NOMO-1 treated with dmso at 0.1 percent for 144 hours (cell line): Measurements from ENCODE around the gene DOCK1.

Experiments
- DNase-seq: peaks from one replicate; lab custom pipeline; 2025; ENCODE audit not compliant: unreplicated experiment; lab: John Stamatoyannopoulos, UW

The DOCK1 gene

DNA sequence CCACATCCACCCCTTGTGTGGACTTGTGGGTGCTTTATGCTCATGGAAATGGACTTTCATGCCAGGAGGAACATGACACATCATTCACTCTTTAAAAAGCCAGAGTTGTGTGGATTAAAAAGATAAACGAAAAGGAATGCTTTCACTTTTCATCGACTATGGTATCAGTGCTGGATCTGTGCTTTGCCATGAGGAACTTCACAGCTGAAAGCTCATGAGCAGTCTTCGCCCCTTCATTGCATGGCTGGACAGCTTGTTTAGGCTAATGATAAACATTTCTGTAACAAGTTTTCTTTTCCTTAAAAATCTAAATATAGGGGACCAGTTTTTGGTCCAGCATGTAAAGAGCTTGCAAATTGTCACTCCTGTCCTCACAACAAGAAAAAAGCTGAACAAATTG is 470.2 kb downstream of the DOCK1 start:
- DNase-seq, result no peak

DNA sequence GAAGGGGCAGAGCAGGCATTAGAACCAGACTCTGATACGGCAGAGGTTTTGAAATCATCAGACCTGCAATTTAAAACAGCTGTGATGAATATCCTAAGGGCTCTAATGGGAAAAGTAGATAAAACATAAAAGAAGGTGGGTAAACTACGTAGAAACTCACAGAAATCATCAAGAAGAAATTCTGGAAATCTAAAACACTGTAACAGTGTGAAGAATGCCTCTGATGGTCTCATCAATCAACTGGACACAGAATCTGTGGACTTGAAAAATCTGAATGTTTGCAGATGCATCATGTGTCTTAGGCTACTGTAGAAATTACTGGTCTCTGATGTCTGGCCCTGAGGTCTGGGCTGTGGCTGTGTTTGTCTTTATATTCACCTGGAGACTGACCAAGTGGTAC is 470.8 kb downstream of the DOCK1 start:
- no peak for DNase-seq

DNA sequence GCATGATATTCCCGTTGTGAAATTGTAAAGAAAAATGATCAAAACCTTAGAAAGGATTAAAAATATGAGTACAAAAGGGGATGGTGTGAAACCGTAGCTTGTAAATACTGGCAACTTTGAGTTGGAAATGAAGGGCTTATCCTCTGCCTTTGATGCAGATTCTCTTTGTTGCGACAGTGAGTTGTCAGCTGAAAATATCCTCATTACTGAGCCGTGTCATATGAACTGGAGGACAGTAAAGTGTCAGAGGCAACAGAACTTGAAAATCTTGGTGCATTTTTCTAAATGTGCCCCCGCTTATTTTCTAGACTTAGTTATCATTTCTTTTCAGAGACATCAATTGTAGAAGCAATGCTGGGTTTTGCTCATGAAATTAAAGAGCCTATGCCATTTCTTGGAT is 473.4 kb downstream of the DOCK1 start:
- no peak for DNase-seq

DNA sequence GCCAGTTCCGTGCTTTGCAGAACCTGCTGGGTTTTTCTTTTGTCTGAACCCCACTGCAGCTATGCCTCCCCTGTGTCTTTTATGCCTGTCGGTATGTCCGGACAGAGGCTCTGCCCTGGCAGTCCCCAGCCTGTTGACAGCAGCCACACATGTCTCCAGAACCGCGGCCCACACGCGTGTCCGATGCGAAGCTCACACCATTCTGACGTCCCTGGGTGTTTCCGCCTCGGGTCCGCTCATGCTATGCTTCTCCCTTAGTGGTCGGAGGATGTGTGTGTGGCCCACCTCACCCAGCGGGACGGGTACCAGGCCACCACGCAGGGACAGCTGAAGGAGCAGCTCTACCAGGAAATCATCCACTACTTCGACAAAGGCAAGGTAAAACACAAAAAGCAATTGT is 479.3 kb downstream of the DOCK1 start:
- DNase-seq, result no peak

DNA sequence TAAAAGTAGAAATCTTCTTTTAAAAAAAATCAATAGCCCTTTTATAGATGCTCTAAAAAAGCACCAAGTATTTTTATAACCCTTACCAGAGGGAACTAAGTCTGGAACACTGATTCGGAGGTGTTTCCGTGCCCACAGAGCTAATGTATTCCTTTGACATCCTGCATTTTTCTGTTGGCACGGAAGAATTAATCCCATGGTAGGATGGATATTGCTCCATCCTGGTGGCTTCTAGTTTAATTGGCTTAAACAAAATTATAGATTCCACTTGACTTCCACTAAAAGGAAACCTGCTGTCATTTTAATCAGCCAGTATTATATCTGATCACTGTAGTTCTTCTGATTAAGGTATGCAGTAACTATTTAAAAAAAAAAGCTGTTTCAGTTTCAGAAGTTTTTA is 479.8 kb downstream of the DOCK1 start:
- DNase-seq, result no peak

DNA sequence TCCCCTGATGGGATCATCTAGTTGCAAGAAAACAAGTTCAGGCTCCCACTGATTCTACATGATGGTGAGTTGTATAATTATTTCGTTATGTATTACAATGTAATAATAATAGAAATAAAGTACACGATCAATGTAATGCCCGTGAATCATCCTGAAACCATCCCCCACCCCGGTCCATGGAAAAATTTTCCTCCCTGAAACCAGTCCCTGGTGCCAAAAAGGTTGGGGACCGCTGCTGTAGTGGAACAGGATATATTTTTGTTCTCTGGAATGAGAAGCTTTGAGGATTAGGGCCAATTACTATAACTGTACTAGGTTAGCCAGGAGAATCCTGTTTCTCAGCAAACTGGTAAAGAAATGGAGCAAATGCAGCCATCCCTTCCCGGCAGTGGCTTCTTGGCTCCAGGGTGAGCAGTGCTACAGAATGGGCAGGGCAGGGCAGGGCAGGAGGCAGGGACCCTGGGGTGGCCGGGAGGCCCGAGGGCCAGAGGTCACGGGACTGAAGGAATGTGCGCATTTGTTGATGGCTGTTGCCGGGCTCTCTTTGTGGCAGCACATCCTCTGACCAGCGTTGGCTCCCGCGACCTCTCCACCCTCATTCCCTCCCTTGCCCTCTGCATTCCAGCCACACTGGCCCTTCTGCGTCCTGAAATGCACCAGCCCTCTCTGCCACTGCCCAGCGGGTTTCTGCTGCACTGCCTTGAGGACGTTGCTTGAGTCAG is 481.5 kb downstream of the DOCK1 start:
- DNase-seq, result no peak

DNA sequence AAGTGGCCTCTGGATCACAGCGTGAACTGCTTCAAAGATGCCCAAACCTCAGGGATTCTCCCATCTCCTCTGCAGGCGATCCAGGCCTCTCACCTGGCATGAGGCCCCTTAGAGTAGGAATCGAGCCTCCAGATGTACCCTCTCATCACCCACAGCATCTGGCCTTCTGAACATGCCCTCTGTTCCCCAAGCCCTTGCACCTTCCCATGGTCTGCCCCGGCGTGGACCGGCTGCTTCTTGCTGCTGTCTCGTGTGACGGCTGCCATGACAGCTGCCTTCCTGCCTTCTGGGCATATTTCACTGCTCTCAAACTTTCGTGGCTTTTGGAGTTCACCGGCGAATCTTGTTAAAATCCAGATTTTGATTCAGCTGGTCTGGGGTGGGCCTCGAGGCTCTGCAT is 486.6 kb downstream of the DOCK1 start:
- no peak for DNase-seq

DNA sequence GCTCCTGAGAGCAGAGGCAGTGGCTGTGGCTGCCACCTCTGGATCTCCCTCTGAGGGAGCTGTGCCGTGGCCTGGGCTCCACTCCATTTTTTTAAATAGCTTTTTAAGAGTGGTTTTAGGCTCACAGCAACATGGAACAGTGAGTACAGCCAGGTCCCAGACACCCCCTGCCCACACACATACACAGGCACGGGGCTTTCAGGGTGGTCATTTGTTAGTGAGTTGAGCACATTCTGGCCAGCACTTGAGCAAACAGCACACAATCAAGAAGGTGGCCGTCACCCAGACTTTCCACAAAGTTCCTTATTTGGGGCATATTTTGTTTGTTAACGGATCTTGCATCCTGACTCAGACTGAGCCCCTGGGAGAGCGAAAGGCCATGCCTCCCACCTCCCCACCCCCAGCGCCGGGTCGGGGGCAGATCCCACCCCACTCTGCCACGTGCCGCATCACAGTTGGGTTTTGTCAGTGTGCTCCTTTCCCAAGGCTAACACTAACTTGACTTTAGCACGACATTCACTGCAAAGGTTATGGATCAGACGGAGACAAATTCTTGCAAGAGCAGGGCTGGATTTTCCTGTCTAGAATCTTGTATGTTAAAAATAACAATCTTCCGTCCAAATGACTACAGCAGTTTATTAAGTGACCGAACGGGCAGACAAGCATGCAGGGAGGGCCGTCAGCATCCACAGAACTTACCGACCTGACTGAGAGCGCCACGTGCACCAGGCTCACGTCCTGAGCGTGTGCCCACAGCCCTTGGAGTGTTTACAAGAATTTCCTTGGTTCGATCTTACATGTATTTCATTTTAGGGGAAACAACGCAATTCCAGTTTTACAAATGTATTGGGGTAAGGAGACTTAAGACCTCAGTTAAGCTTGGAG is 487.4 kb downstream of the DOCK1 start:
- DNase-seq, result no peak

DNA sequence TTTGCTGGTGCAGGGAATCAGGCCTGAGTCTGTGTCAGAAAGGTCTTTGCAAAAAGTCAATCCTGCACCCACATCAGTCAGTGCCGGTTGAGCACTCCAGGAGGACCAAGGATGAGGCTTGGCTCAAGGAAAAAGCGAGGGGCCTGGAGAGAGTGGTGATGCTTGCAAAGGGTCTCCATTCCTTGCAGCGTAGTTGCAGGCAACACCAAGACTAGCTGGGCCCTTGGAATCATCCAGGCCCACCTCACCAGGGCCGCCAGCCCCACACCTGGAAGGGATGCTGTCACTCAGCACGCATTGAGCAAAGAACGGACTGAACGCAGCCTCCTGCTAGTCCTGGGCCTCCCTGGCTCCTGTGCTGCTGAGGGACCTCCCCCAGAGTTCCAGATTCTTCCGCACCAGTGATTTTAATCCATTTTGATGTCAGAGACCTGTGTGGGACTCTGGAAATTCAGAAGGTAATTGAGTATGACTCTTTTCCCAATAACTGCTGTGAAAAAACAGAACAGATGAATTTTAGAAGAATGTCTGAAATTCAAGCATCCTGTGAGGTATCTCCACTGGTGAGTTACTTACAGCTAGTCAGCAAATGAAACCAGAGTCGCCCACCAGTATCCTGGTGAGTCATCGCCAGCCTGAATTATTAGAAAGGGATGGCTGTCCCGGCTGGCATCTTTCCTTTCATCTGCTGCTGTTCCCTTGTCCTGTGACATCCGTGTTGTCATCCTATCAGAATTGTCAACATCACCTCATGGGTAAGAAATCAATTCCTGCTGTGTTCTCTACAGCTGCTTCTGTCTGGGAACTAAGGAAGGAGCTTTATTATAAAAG is 493.1 kb downstream of the DOCK1 start:
- DNase-seq, result no peak

DNA sequence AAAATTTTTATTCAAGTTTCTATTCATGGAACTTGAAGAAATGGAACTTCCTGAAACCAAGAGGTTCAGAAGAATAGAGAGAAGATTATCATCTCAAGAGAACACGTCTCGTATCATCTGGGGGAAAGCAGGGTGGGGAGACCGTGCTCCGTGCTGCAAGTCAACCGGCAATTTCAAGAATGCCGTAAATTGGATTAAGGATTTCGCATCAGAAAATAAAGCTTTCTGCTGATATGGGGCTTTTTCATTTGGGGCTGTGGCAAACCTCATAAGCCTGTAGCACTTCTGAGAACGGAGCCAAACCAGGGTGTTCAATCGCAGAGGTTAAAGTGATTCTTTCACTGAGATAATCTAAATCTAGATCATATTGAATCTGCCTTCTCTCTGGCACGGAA is 493.7 kb downstream of the DOCK1 start:
- DNase-seq, result no peak

DNA sequence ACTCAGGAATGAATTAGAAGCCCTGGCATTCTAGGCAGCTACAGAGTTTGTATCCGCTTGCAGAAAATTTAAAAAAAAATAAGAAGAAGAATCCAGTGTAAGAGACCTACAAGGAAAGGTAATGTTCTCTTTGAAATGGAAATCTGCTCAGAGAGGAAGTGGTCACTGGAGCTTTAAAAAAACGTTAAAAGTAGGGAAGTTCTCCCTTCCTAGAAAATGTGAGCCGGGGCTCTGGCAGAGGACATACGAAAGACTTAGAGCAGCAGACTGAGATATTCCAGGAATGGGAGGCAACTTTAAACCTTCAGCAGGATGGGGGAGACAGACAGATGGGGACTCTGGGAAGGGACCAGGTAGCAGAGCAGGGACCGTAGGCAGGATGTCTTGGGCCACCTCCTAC is 494.4 kb downstream of the DOCK1 start:
- DNase-seq, result no peak

DNA sequence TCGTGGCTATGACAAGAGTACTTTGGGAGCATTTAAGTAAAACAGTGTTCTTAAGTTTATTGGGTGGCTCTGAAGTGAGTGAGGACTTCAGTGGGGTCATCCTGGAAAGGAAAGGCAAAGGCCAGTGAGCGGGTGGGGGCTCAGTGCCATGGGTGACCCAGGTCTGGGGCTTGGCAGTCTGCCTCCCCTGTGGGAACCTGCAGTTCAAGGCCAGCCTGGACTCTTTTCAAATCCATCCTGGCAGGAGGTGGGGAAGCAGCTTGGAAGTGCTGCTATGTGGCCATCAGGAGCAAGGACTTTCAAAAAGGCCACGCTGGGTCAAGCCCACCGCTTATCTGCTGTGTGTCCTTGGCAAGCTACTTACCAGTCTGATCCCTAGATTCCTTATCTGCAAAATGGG is 495.0 kb downstream of the DOCK1 start:
- no peak for DNase-seq

DNA sequence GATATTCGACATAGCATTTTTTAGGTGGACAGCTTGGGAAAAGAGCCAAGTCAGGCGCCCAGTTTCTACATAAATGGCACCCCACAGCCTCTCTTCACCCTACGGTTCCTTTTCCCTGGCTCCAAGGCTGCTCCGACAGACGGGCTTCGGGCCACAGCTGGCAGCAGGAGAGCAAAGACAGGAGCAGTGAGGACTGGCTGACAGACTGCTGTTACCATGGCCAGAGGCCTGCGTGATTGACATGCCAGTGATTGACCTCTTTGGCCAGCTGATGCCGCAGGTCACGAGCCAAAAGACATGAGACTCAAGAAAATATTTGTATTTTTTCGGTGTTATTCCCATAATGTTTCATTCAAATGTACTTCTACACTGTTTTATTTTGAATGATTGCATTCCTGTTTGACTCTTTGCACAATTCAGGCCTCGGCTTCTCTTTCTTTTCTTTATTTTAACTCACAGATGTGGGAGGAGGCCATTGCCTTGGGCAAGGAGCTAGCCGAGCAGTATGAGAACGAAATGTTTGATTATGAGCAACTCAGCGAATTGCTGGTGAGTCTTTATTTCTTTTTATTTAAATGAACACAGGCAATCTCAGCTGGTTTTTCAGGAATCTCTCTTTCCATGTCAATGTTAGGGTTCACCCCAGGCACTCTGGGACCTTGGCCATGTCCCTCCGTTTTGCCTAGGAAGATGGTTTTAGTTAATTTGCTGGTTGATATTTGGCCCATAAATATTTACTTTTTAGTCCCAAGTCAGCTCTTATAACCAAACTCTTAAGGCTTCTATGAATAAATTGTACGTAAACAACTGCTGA is 497.6 kb downstream of the DOCK1 start:
- DNase-seq, result no peak

DNA sequence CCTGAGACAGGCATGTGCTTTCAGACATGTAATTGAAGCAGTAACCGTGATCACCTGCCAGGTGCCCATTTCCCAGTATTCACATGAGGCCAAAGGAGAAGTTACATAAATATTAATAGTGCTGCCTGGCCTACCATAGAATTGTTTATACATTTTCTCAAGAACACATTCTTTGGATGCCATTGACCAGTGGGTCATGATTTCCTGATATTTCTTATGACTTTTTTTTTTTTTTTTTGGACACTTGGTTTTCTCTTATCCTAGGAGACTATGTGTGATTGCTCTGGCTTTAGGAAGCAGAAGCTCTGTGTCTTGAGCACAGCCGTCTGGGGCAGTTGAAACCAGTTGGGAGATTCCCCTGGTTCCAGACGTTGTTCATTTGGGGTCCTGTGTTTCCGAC is 500.0 kb downstream of the DOCK1 start:
- no peak for DNase-seq

DNA sequence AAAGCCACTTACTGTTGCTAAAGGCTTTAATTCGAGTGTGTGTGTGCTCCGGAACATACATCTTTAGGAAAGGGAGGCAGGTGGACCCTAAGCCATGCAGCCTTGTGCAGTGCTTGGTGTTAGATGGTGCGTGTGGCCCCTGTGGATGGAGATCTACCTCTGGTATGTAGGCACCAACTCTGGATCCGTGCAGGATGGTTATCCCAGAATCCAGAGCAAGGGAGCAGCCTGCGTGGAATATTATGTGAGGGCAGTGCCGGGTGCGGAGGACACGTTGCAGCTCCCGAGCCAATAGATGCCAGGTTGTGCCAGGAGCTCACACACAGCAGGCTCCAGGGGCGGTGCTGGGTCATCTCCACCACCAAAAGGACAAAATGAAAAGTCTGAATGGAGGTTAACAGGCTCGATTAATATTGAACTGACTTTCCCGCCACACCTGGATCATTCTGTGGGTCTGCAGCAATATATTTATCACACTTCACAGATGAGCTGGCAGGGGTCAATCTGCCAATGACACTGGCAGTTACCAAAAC is 500.9 kb downstream of the DOCK1 start:
- DNase-seq, result no peak

DNA sequence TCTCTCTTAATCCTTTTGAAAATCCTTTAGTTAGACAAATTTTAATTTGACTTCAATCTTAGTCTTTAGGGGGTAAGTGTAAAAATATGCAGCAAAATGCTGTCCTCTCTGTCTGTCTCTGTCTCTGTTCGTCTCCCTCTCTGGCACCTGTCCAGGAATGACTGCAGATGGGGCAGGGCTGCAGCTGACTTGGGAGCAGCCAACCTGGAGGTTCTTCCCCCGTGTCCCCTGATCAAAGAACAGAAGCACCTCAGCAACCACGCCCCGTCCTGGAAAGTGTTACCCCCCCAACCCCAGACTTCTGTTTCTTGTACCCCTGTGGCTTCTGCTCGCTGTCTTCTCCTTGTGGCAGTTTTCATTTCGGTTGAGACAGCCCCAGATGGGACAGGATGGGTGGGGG is 502.3 kb downstream of the DOCK1 start:
- no peak for DNase-seq

DNA sequence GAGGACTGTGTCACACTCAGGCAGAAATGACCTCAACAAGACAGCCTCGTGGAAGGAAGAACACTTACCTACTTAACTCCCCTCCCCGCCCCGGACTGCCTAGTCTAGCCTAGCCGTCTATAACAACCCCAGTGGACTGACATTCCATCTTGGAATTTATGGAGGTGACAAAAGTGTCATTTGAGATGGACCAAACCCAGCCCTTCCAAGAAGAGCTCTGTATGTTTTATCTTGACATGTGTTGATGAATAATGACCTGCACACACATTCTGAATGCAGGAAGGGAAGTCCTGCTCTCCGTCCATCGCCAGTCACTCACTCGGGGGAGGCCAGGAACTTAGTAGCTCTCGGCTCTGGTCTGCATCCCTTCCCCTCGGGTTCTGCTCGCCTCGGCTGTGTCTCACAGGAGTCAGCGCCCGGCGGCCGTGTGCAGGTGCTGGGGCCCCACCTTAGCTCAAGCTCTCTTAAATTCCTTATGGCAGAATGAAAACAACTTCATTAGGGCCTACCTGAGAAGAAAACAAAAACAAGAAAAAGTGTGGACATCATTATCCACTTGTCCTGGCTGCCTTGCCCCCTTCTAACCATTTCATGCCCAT is 503.0 kb downstream of the DOCK1 start:
- DNase-seq, result no peak

DNA sequence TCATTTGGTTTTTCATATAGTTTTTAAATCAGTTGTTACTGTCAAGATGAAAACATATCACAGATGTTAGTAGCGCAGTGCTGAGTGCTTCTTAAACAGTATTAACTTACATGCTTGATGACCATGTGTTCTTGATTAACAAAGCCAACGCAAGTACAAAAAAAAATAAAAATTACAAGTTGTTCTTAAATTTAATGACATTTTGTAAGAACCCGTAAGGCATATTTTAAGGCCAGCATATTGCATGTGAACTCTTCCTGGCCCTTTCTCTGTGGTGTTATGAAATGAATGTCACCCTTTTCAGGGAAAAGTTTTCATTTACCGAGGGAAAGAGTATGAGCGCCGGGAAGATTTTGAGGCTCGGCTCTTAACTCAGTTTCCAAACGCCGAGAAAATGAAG is 503.5 kb downstream of the DOCK1 start:
- no peak for DNase-seq

DNA sequence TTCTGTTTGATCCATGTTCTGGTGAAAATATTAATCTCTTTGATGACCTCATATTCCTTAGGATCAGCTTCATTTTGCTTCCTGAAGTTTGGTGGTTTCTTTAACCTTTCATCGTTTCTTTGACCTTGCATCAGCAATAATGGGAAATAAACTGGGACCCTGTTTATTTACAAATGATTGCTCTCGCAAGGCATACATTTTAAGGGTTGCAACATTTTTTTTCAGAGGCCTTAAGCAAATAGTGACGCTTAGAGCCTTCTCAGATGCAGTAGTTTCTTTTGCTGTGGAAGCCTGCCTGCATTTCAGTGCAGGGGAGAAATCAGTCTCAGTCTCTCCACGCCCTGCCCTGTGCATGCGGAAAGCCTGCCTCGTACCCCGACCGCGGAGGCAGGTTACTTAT is 504.8 kb downstream of the DOCK1 start:
- no peak for DNase-seq

DNA sequence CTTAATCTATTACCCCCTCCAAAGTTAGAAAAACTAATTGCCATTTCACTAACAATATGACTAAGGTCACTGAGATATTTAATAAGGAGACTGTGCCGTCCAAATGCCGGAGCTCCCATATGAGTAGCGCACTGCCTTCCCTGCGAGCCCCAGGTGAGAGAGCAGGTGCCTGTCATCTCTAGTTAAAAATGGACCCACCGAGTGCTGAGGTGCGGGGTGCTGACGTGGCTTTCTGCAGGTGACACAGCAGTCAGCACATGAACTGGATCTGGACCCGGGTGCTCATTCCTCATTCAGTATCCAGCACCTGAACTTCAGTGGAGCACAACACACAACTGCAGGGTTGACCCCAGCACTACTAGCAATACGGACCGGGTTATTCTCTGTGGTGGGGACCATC is 505.8 kb downstream of the DOCK1 start:
- DNase-seq, result no peak
